ENCODE data around the gene ADAMTS4. TPM values are rescaled to one million over a fixed set of nuclear protein-coding genes. Genes with fewer than 3 reads are reported as not detected.

The ADAMTS4 gene
- total RNA-seq, 4 donors from 2014 or later: 0.93 to 9.9 (median 6.3) TPM

- Histone ChIP-seq H3K9me3 (no peaks in the 10 kb centered on the region), H3K27me3 (no peaks in the 10 kb centered on the region), H3K4me1 (peaks cover 2% of the 10 kb centered on the region), H3K4me3 (no peak overlapping the region), H3K27ac (no peak overlapping the region), H3K36me3 (peaks cover 34% of the 10 kb centered on the region)
- TF ChIP-seq EP300 (IDR thresholded peaks at IDR 0.05) (no peak), POLR2AphosphoS5 (IDR thresholded peaks at IDR 0.05) (no peak), POLR2A (IDR thresholded peaks at IDR 0.05) (no peak), CTCF (IDR thresholded peaks at IDR 0.05) (no peak)
- WGBS: 77% methylated on average over 6 of the region's 9 CpGs
- DNase-seq (ENCODE audit: low spot score in 2 of 2): no peak
Measured at GRCh38 chr1:161233102-161233501, 34.2 kb upstream of the ADAMTS4 start.

- DNase-seq (ENCODE audit: low spot score in 2 of 2): no peak
- TF ChIP-seq CTCF (IDR thresholded peaks at IDR 0.05): no peak
- no peak for TF ChIP-seq EP300 (IDR thresholded peaks at IDR 0.05)
- no peak for TF ChIP-seq POLR2A (IDR thresholded peaks at IDR 0.05)
- TF ChIP-seq POLR2AphosphoS5 (IDR thresholded peaks at IDR 0.05): no peak
- 97% methylated on average over 7 of the region's 7 CpGs for WGBS
Measured at GRCh38 chr1:161230762-161231161, 31.9 kb upstream of the ADAMTS4 start.

GRCh38 chr1:161229896-161230295 is 31.0 kb upstream of the ADAMTS4 start:
- WGBS: 73% methylated on average over 3 of the region's 3 CpGs
- H3K4me3 ChIP-seq: no peak overlapping the region

More at GRCh38 chr1:161230762-161231161, 31.9 kb upstream of the ADAMTS4 start:
- Histone ChIP-seq H3K36me3 (peaks cover 35% of the 10 kb centered on the region), H3K27ac (no peak overlapping the region), H3K4me3 (no peak overlapping the region), H3K9me3 (no peaks in the 10 kb centered on the region), H3K27me3 (no peaks in the 10 kb centered on the region), H3K4me1 (peaks cover 22% of the 10 kb centered on the region)

GRCh38 chr1:161228032-161228431 is 29.2 kb upstream of the ADAMTS4 start:
- Histone ChIP-seq H3K27me3 (no peaks in the 10 kb centered on the region), H3K4me3 (no peak overlapping the region), H3K9me3 (no peaks in the 10 kb centered on the region), H3K36me3 (peaks cover 35% of the 10 kb centered on the region), H3K27ac (no peak overlapping the region), H3K4me1 (peaks cover 28% of the 10 kb centered on the region)
- TF ChIP-seq POLR2AphosphoS5 (IDR thresholded peaks at IDR 0.05) (no peak), CTCF (IDR thresholded peaks at IDR 0.05) (no peak), EP300 (IDR thresholded peaks at IDR 0.05) (no peak), POLR2A (IDR thresholded peaks at IDR 0.05) (no peak)
- DNase-seq (ENCODE audit: low spot score in 2 of 2): no peak
- WGBS: 90% methylated on average over 7 of the region's 7 CpGs

More at GRCh38 chr1:161229896-161230295, 31.0 kb upstream of the ADAMTS4 start:
- Histone ChIP-seq H3K27ac (no peak overlapping the region), H3K9me3 (no peaks in the 10 kb centered on the region), H3K27me3 (no peaks in the 10 kb centered on the region), H3K4me1 (peaks cover 28% of the 10 kb centered on the region), H3K36me3 (peaks cover 35% of the 10 kb centered on the region)
- no peak for DNase-seq (ENCODE audit: low spot score in 2 of 2)
- TF ChIP-seq POLR2AphosphoS5 (IDR thresholded peaks at IDR 0.05) (no peak), POLR2A (IDR thresholded peaks at IDR 0.05) (no peak)

GRCh38 chr1:161227196-161227871 is 28.5 kb upstream of the ADAMTS4 start:
- H3K4me3 ChIP-seq: peak overlapping the region; percentile 54
- no peaks in the 10 kb centered on the region for H3K9me3 ChIP-seq
- peak; percentile 89 to 94 for DNase-seq (ENCODE audit: low spot score in 2 of 2)
- H3K27ac ChIP-seq: no peak overlapping the region
- TF ChIP-seq EP300 (IDR thresholded peaks at IDR 0.05) (no peak), CTCF (IDR thresholded peaks at IDR 0.05) (peak; percentile 78 to 91)
- WGBS: 36% methylated on average over 11 of the region's 11 CpGs
- H3K27me3 ChIP-seq: no peaks in the 10 kb centered on the region
- peaks cover 28% of the 10 kb centered on the region for H3K4me1 ChIP-seq
- H3K36me3 ChIP-seq: peaks cover 35% of the 10 kb centered on the region

Measured in suprapubic skin (tissue), 4 donors.